ENCODE measurements around the gene BOK.
A peak's percentile ranks its signal among the peaks of the same experiment; 100 is the strongest.

Gene BOK

DNA sequence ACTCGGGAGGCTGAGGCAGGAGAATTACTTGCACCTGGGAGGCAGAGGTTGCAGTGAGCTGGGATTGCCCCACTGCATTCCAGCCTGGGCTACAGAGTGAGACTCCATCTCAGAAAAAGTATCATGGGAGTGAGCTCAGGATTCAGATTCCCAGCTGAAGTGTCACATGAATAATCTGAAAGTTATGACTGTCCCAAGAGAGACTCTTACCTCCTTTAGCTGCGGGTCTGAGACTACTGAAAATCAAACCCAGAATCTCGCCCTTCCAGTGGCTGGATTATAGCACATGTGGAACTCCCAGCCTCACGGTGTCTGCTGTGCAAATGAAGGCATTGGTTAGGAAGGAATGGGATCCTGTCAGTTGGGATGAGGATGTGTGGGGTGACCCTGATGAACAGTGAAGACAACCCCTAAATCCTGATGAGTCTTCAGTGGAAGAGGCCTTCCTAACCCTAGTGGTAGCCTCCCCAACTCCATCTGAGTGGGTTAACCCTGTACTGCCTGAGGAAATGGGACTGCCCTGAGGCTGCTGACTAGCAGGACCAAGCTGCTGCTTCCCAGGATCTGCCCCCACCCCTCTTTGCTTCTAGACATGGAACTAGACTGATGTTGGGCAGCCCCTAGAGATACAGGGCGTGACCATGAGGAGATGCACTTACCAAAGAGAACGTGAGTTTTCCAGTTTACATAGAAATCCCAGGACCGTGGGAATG is 16.5 kb downstream of the BOK start:
- DNase-seq (ENCODE audit: low spot score), result no peak
- TF ChIP-seq, protein P1, sequence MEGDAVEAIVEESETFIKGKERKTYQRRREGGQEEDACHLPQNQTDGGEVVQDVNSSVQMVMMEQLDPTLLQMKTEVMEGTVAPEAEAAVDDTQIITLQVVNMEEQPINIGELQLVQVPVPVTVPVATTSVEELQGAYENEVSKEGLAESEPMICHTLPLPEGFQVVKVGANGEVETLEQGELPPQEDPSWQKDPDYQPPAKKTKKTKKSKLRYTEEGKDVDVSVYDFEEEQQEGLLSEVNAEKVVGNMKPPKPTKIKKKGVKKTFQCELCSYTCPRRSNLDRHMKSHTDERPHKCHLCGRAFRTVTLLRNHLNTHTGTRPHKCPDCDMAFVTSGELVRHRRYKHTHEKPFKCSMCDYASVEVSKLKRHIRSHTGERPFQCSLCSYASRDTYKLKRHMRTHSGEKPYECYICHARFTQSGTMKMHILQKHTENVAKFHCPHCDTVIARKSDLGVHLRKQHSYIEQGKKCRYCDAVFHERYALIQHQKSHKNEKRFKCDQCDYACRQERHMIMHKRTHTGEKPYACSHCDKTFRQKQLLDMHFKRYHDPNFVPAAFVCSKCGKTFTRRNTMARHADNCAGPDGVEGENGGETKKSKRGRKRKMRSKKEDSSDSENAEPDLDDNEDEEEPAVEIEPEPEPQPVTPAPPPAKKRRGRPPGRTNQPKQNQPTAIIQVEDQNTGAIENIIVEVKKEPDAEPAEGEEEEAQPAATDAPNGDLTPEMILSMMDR (IDR thresholded peaks at IDR 0.05), result no peak
- Histone ChIP-seq H3K27ac (no peak overlapping the region), H3K4me3 (no peak overlapping the region)

DNA sequence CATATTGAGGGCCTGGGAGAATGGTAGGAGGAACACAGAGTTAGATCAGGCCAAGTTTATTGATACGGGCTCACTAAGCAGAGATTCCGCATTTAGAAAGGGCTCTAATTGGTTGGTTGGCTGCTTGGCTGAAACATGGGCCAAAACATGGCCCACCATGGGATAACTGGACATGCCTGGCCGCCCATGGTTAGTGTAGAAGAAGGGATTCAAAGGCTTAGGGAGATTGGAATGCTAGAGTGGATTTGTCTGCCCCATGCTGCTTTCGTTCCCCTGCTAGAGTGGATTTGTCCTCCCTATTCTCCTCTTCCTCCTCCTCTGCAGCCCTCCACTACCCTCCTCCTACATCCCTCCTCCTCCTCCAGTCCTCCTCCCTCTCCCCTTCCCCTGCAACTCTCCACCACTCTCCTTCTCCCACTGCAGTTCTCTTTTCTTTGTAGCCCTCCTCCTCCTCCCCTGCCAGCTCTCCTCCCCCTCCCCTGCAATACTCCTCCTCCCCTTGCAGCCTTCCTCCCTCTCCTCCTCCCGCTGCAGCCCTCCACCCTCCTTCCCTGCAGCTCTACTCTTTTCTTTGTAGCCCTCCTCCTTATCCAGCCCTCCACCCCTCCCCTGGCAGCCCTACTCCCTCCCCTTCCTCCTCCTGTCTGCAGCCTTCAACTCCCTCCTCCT is 17.2 kb downstream of the BOK start:
- TF ChIP-seq, protein P1 (IDR thresholded peaks at IDR 0.05), result no peak
- no peak for DNase-seq (ENCODE audit: low spot score)
- no peak overlapping the region for H3K27ac ChIP-seq
- H3K4me3 ChIP-seq, result no peak overlapping the region

DNA sequence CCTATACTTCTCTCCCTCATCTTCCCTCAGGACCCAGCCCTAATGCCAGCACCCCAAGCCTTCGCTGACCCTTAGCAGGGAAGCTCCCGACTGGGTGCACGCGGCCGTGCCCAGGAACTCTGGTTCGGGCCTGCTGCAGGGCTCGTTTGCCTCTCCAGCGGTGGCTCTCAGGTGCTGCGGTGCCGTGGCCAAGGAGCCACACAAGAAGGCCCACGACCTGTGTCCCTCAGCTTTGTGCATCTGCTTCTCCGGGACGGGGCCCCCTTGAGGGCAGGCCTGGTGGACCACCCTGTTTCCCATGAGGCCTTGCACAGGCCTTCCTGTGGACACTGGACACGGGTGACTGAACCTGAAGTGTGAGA is 17.7 kb downstream of the BOK start:
- peak; percentile 62 for DNase-seq (ENCODE audit: low spot score)
- TF ChIP-seq, protein P1 (IDR thresholded peaks at IDR 0.05), result no peak
- H3K4me3 ChIP-seq, result no peak overlapping the region
- H3K27ac ChIP-seq, result no peak overlapping the region

DNA sequence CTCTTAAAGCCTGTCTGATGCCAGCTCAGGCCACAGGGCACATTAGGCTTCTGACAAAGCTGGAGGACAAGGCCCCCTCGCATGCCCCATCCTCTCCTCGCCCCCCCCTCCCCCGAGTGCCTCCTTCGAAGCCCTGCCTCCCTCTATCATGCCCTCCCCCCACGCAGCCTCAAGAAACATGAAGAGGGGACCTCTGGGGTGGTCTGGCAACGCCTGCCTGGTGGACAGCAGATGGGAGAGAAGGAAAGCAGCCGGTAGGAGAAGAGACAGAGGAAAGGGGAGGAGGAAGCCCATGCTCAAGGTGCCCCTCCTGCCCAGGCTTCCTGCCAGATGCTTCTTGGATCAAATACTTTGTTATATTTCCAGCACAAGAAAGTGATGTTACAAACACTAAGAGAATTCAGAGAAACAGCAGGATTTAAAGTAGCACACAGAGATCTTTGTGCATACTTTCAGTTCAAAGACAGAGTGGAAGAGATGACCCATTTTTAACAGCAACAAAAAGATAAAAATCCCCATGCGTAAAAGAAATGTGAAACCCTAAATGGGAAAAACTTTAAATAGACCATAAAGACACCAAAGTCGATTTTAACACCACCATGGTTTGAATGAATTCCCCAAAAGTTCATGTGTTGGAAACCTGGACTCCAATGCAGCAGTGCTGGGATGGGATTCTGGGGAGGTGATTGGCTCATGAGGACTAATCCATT is 19.0 kb downstream of the BOK start:
- TF ChIP-seq, protein P1 (IDR thresholded peaks at IDR 0.05), result no peak
- H3K4me3 ChIP-seq, result no peak overlapping the region
- no peak for DNase-seq (ENCODE audit: low spot score)

DNA sequence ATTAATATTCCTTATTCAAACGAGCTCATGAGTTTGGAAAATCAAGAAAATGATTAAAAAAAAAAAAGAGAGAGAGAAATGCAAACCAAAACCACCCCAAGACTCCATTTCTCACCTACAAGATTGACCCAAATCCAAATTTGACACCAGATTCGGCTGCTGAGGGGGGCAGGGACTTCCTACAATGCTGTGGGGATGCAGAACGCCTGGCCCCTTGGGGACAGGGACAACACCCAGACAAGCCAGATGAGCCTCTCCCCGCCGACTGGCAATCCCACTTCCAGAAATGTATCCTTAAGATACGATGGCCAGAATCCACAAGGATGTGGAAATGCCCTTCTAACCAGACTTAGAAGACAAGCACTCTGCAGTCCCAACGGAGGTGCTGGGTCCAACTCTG is 20.7 kb downstream of the BOK start:
- no peak for DNase-seq (ENCODE audit: low spot score)
- TF ChIP-seq, protein P1 (IDR thresholded peaks at IDR 0.05), result no peak
- H3K4me3 ChIP-seq, result no peak overlapping the region
- H3K27ac ChIP-seq, result no peak overlapping the region

More for the DNA sequence above, 19.0 kb downstream of the BOK start:
- no peak overlapping the region for H3K27ac ChIP-seq

DNA sequence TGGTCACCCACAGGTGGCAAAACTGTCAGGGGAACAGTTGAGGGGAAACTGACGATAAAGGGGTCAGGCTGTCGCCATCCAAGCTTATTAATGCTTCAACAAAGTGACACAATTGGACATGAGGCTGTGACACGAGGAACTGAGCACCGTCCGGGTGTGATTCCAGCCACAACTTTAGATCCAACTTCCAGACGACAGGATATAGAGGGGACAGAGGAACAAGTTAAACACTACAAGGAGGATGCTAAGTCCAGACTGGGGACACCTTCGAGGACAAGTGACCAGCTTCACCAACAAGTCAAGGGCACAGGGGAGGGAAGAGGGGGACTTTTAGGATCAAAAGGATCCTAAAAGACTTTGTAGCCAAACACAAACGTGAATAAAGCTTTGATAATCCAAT is 23.8 kb downstream of the BOK start:
- Histone ChIP-seq H3K27ac (no peak overlapping the region), H3K4me3 (no peak overlapping the region)
- DNase-seq (ENCODE audit: low spot score), result no peak
- TF ChIP-seq, protein P1 (IDR thresholded peaks at IDR 0.05), result no peak

All from coronary artery (tissue), 2 donors.